ENCODE data around the gene NCKAP5.
"Not testable (repeated sequence)": the region's sequence is repeated elsewhere in the genome, so short reads cannot be mapped to it uniquely, and the experiment has no call there.

NCKAP5 gene

GRCh38 chr2:133522204-133522603 is 46.1 kb downstream of the NCKAP5 start:
- no peak for DNase-seq (ENCODE audit: low read depth)

- no peak for DNase-seq (ENCODE audit: low read depth)
Measured at GRCh38 chr2:133521146-133521745, 47.0 kb downstream of the NCKAP5 start.

- DNase-seq (ENCODE audit: low read depth): not testable (repeated sequence)
Measured at GRCh38 chr2:133519677-133520076, 48.6 kb downstream of the NCKAP5 start.

GRCh38 chr2:133518700-133519344 is 49.4 kb downstream of the NCKAP5 start:
- DNase-seq (ENCODE audit: low read depth): no peak

- no peak for DNase-seq (ENCODE audit: low read depth)
Measured at GRCh38 chr2:133517876-133518275, 50.4 kb downstream of the NCKAP5 start.

- no peak for DNase-seq (ENCODE audit: low read depth)
Measured at GRCh38 chr2:133516405-133517026, 51.7 kb downstream of the NCKAP5 start.

- no peak for DNase-seq (ENCODE audit: low read depth)
Measured at GRCh38 chr2:133515271-133515670, 53.0 kb downstream of the NCKAP5 start.

- no peak for DNase-seq (ENCODE audit: low read depth)
Measured at GRCh38 chr2:133513893-133514292, 54.4 kb downstream of the NCKAP5 start.

GRCh38 chr2:133512121-133512520 is 56.1 kb downstream of the NCKAP5 start:
- DNase-seq (ENCODE audit: low read depth): no peak

- DNase-seq (ENCODE audit: low read depth): no peak
Measured at GRCh38 chr2:133511679-133512078, 56.6 kb downstream of the NCKAP5 start.

- DNase-seq (ENCODE audit: low read depth): no peak
Measured at GRCh38 chr2:133509777-133510176, 58.5 kb downstream of the NCKAP5 start.

- no peak for DNase-seq (ENCODE audit: low read depth)
Measured at GRCh38 chr2:133508546-133509165, 59.6 kb downstream of the NCKAP5 start.

- no peak for DNase-seq (ENCODE audit: low read depth)
Measured at GRCh38 chr2:133506996-133507395, 61.3 kb downstream of the NCKAP5 start.

- no peak for DNase-seq (ENCODE audit: low read depth)
Measured at GRCh38 chr2:133504566-133505505, 63.4 kb downstream of the NCKAP5 start.

- DNase-seq (ENCODE audit: low read depth): no peak
Measured at GRCh38 chr2:133503927-133504326, 64.3 kb downstream of the NCKAP5 start.

GRCh38 chr2:133503323-133503722 is 64.9 kb downstream of the NCKAP5 start:
- no peak for DNase-seq (ENCODE audit: low read depth)

- no peak for DNase-seq (ENCODE audit: low read depth)
Measured at GRCh38 chr2:133502678-133503077, 65.6 kb downstream of the NCKAP5 start.

GRCh38 chr2:133500917-133501316 is 67.3 kb downstream of the NCKAP5 start:
- DNase-seq (ENCODE audit: low read depth): no peak

- DNase-seq (ENCODE audit: low read depth): no peak
Measured at GRCh38 chr2:133498662-133499585, 69.3 kb downstream of the NCKAP5 start.

- no peak for DNase-seq (ENCODE audit: low read depth)
Measured at GRCh38 chr2:133497951-133498565, 70.2 kb downstream of the NCKAP5 start.
